ENCODE data around the gene PIGA.
"Not testable (repeated sequence)": the region's sequence is repeated elsewhere in the genome, so short reads cannot be mapped to it uniquely, and the experiment has no call there.

Gene PIGA

GRCh38 chrX:15320297-15320696 lies 15.0 kb downstream of the PIGA start:
- FAIRE-seq: no peak

GRCh38 chrX:15319075-15319474 lies 16.2 kb downstream of the PIGA start:
- no peak for FAIRE-seq

GRCh38 chrX:15315509-15315908 lies 19.8 kb downstream of the PIGA start, which contains the start of gene ASB11:
Gene ASB11, minus strand, starts transcription at chrX:15315640. Its CDS starts 35 bp downstream, at chrX:15315605.
- FAIRE-seq: no peak

GRCh38 chrX:15314472-15314871 lies 20.9 kb downstream of the PIGA start:
- no peak for FAIRE-seq

GRCh38 chrX:15311119-15311518 lies 24.2 kb downstream of the PIGA start:
- no peak for FAIRE-seq

GRCh38 chrX:15310117-15310516 lies 25.2 kb downstream of the PIGA start:
- FAIRE-seq: no peak

- FAIRE-seq: not testable (repeated sequence)
Observed at GRCh38 chrX:15305899-15306298, 29.4 kb downstream of the PIGA start.

- no peak for FAIRE-seq
Observed at GRCh38 chrX:15301924-15302323, 33.4 kb downstream of the PIGA start.

GRCh38 chrX:15299941-15300851 lies 35.1 kb downstream of the PIGA start:
- FAIRE-seq: peak; percentile 57

- no peak for FAIRE-seq
Observed at GRCh38 chrX:15298780-15299179, 36.5 kb downstream of the PIGA start.

- no peak for FAIRE-seq
Observed at GRCh38 chrX:15298201-15298600, 37.1 kb downstream of the PIGA start.

GRCh38 chrX:15293451-15293850 lies 41.9 kb downstream of the PIGA start:
- no peak for FAIRE-seq

- no peak for FAIRE-seq
Observed at GRCh38 chrX:15292861-15293260, 42.5 kb downstream of the PIGA start.

- no peak for FAIRE-seq
Observed at GRCh38 chrX:15277604-15278003, 57.7 kb downstream of the PIGA start.

- no peak for FAIRE-seq
Observed at GRCh38 chrX:15274946-15275345, 60.4 kb downstream of the PIGA start.

GRCh38 chrX:15273275-15273674 lies 62.0 kb downstream of the PIGA start:
- not testable (repeated sequence) for FAIRE-seq

- FAIRE-seq: no peak
Observed at GRCh38 chrX:15271757-15272156, 63.6 kb downstream of the PIGA start.

GRCh38 chrX:15269618-15270521 lies 65.5 kb downstream of the PIGA start, which contains the start of gene ASB9:
Gene ASB9, minus strand, starts transcription at chrX:15270083. Its CDS starts 209 bp downstream, at chrX:15269874.
- no peak for FAIRE-seq

Data from TTC549 (cell line).